IMR-90 (cell line): ENCODE results near the gene LIN9.

Experiments used
- CEBPB ChIP-seq: IDR thresholded peaks from 2 replicates; pipeline ENCODE4 v1.6.1; 2012; ENCODE audit warnings: low read depth, low read length, improper control_type of control experiment
- CHD1 ChIP-seq: IDR thresholded peaks from 2 replicates; pipeline ENCODE4 v1.6.1; 2012; ENCODE audit warnings: low read depth, low read length, improper control_type of control experiment
- CTCF ChIP-seq: conservative IDR thresholded peaks from 2 replicates; pipeline ENCODE4 v1.5.1; 2012; ENCODE audit warnings: mild to moderate bottlenecking, low read depth, low read length, improper control_type of control experiment
- ELK1 ChIP-seq: fragments of 150-350 bp; IDR thresholded peaks from 2 replicates; pipeline ENCODE4 v1.6.1; 2016; ENCODE audit warnings: low read depth, mild to moderate bottlenecking, low read length, moderate library complexity, borderline replicate concordance
- FOS ChIP-seq: fragments of 150-350 bp; IDR thresholded peaks from 2 replicates; pipeline ENCODE4 v1.6.1; 2016; ENCODE audit warnings: low read depth, low read length
- MAZ ChIP-seq: IDR thresholded peaks from 2 replicates; pipeline ENCODE4 v1.6.1; 2012; ENCODE audit warnings: low read depth, mild to moderate bottlenecking, low read length, improper control_type of control experiment, moderate library complexity, borderline replicate concordance
- MXI1 ChIP-seq: IDR thresholded peaks from 2 replicates; pipeline ENCODE4 v1.6.1; 2012; ENCODE audit warnings: low read depth, mild to moderate bottlenecking, low read length, moderate library complexity, borderline replicate concordance
- NFE2L2 ChIP-seq: fragments of 150-350 bp; IDR thresholded peaks from 2 replicates; pipeline ENCODE4 v1.6.1; 2016; ENCODE audit warnings: low read depth, mild to moderate bottlenecking, low read length
- POLR2A ChIP-seq: IDR thresholded peaks from 2 replicates; pipeline ENCODE4 v1.6.1; 2012; ENCODE audit warnings: mild to moderate bottlenecking, low read depth, low read length
- RAD21 ChIP-seq: IDR thresholded peaks from 2 replicates; pipeline ENCODE4 v1.6.1; 2012; ENCODE audit warnings: low read length, improper control_type of control experiment
- RCOR1 ChIP-seq: IDR thresholded peaks from 2 replicates; pipeline ENCODE4 v1.6.1; 2012; ENCODE audit warnings: mild to moderate bottlenecking, low read length, improper control_type of control experiment; ENCODE audit not compliant: insufficient replicate concordance
- RFX5 ChIP-seq: IDR thresholded peaks from 2 replicates; pipeline ENCODE4 v1.8.0; 2012; ENCODE audit warnings: low read depth, mild to moderate bottlenecking, low read length, moderate library complexity
- SMC3 ChIP-seq: fragments of 150-350 bp; IDR thresholded peaks from 2 replicates; pipeline ENCODE4 v1.6.1; 2016; ENCODE audit warnings: low read depth, mild to moderate bottlenecking, antibody characterized with exemption, low read length, moderate library complexity
- TF ChIP-seq, protein P1 (sequence below): fragments of 150-350 bp; IDR thresholded peaks from 2 replicates; pipeline ENCODE4 v1.6.1; 2017; ENCODE audit warnings: mild to moderate bottlenecking, antibody characterized with exemption, low read length, low read depth

DNA sequence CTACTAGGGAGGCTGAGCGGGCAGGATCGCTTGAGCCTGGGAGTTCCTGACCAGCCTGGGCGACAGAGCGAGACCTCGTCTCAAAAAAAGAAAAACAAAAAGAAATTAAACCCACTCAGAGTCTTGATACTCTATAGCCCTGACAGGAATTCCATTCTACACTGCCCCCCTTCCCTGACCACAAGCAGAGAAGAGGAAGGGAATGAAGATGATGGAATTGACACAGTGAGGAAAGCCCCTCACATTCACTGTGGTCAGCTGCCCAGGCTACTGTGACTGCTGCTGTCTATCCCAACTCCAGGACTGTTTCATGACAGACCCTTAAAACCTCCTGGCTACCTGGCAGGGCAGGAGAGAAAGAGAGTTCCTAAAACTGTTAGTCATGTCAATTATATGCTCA lies 12.1 kb downstream of the LIN9 start:
- TF ChIP-seq CTCF (no peak), CEBPB (no peak), RCOR1 (no peak), POLR2A (no peak), RFX5 (no peak), MAZ (no peak), CHD1 (no peak), SMC3 (no peak), FOS (no peak), NFE2L2 (no peak), ELK1 (no peak), MXI1 (no peak), RAD21 (no peak)
- TF ChIP-seq, protein P1, sequence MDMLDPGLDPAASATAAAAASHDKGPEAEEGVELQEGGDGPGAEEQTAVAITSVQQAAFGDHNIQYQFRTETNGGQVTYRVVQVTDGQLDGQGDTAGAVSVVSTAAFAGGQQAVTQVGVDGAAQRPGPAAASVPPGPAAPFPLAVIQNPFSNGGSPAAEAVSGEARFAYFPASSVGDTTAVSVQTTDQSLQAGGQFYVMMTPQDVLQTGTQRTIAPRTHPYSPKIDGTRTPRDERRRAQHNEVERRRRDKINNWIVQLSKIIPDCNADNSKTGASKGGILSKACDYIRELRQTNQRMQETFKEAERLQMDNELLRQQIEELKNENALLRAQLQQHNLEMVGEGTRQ: no peak
